ENCODE measurements around the gene FARS2. TPM values are rescaled to one million over a fixed set of nuclear protein-coding genes. Genes with fewer than 3 reads are reported as not detected.

Gene FARS2
- polyA plus RNA-seq, 1 of the 3 experiments (the other 2 are of a cell fraction) = 12.5 TPM

DNA sequence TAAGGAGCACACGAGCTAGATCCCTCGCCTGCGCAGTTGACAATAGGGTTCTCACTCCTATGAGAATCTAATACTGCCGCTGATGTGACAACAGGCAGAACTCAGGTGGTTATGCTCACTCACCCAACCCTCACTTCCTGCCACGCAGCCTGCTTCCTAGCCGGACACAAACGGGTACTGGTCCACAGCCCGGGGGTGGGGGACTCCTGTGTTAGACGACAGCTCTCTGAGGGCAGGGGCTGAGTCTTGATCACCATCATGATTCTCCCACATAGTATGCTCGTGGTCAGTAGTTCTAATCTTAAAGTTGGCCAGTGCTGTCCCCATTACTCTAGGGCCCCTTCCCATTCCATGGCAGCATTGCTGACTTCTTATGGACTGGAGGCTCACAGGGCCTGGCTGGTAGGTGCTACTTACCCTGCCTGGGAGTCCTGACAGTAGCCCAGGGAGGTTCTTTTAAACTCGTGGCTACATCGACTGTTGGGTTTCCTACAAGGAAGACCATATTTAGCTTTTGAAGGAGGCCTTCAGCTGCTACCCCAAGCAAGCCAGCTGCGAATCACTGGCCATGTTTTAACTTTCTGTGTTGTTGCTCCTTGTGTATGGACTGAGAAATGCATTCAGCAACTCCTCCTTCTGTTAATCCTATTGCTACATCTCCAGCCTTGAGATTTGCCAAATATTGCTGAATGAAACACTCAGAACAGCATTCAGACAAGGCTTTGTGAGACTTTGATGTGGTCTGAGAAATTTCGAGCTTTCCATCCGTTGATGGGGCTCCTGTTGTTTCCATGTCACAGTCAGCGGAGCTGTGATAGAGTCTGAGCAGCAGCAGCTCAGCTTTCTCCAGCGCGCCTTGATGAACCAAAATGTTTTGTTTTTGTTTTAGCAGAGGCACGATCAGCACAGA is 445.1 kb downstream of the FARS2 start:
- no peaks in the 10 kb centered on the region for H3K36me3 ChIP-seq (replicated peaks in 1 of 2; ENCODE audit: control insufficient read depth in 1 of 2, insufficient read depth in 2 of 2, low read length in 1 of 2)
- DNase-seq = no peak
- no peak overlapping the region for H3K27ac ChIP-seq (ENCODE audit: low read depth in 2 of 2, low read length in 1 of 2)
- H4K20me1 ChIP-seq (ENCODE audit: insufficient read depth) = no peaks in the 10 kb centered on the region
- no peaks in the 10 kb centered on the region for H3K27me3 ChIP-seq (ENCODE audit: insufficient read depth)
- no peaks in the 10 kb centered on the region for H3K9me2 ChIP-seq
- H3K4me3 ChIP-seq (ENCODE audit: low read depth in 2 of 2, low read length in 1 of 2) = no peak overlapping the region
- CTCF ChIA-PET = interaction anchor here (0.6 kb wide), 1 partner anchor 1035 kb away, joined by 4 read pairs; no protein-coding TSS in a partner anchor
- H3F3A ChIP-seq (replicated peaks; ENCODE audit: insufficient read depth) = no peaks in the 10 kb centered on the region
- no peak overlapping the region for H3K4me2 ChIP-seq
- POLR2A ChIA-PET = no interaction called here
- H3K79me2 ChIP-seq (ENCODE audit: insufficient read depth) = no peaks in the 10 kb centered on the region
- H3K9ac ChIP-seq = no peak overlapping the region
- no peaks in the 10 kb centered on the region; a peak in 1 of 4 replicates for H3K4me1 ChIP-seq (ENCODE audit: control insufficient read depth in 1 of 2, insufficient read depth in 2 of 2, low read depth in 1 of 2, low read length in 1 of 2)
- TF ChIP-seq, protein P1, sequence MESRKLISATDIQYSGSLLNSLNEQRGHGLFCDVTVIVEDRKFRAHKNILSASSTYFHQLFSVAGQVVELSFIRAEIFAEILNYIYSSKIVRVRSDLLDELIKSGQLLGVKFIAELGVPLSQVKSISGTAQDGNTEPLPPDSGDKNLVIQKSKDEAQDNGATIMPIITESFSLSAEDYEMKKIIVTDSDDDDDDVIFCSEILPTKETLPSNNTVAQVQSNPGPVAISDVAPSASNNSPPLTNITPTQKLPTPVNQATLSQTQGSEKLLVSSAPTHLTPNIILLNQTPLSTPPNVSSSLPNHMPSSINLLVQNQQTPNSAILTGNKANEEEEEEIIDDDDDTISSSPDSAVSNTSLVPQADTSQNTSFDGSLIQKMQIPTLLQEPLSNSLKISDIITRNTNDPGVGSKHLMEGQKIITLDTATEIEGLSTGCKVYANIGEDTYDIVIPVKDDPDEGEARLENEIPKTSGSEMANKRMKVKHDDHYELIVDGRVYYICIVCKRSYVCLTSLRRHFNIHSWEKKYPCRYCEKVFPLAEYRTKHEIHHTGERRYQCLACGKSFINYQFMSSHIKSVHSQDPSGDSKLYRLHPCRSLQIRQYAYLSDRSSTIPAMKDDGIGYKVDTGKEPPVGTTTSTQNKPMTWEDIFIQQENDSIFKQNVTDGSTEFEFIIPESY (IDR thresholded peaks at IDR 0.05; ENCODE audit: borderline replicate concordance, low read depth) = no peak
- TF ChIP-seq RCOR1 (IDR thresholded peaks at IDR 0.05; ENCODE audit: low read length) = no peak
- no peak for TF ChIP-seq POLR2AphosphoS5 (IDR thresholded peaks at IDR 0.05; ENCODE audit: low read depth, low read length)
- TF ChIP-seq, protein P2, sequence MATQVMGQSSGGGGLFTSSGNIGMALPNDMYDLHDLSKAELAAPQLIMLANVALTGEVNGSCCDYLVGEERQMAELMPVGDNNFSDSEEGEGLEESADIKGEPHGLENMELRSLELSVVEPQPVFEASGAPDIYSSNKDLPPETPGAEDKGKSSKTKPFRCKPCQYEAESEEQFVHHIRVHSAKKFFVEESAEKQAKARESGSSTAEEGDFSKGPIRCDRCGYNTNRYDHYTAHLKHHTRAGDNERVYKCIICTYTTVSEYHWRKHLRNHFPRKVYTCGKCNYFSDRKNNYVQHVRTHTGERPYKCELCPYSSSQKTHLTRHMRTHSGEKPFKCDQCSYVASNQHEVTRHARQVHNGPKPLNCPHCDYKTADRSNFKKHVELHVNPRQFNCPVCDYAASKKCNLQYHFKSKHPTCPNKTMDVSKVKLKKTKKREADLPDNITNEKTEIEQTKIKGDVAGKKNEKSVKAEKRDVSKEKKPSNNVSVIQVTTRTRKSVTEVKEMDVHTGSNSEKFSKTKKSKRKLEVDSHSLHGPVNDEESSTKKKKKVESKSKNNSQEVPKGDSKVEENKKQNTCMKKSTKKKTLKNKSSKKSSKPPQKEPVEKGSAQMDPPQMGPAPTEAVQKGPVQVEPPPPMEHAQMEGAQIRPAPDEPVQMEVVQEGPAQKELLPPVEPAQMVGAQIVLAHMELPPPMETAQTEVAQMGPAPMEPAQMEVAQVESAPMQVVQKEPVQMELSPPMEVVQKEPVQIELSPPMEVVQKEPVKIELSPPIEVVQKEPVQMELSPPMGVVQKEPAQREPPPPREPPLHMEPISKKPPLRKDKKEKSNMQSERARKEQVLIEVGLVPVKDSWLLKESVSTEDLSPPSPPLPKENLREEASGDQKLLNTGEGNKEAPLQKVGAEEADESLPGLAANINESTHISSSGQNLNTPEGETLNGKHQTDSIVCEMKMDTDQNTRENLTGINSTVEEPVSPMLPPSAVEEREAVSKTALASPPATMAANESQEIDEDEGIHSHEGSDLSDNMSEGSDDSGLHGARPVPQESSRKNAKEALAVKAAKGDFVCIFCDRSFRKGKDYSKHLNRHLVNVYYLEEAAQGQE (IDR thresholded peaks at IDR 0.05; ENCODE audit: low read depth, low read length) = no peak
- TF ChIP-seq RXRA (IDR thresholded peaks at IDR 0.05; ENCODE audit: borderline replicate concordance, low read depth) = no peak
- no peak for TF ChIP-seq TEAD4 (IDR thresholded peaks at IDR 0.05; ENCODE audit: borderline replicate concordance, insufficient read depth)
- no peak for TF ChIP-seq TAF1 (IDR thresholded peaks at IDR 0.05; ENCODE audit: borderline replicate concordance, low read depth, low read length)
- TF ChIP-seq, protein P3, sequence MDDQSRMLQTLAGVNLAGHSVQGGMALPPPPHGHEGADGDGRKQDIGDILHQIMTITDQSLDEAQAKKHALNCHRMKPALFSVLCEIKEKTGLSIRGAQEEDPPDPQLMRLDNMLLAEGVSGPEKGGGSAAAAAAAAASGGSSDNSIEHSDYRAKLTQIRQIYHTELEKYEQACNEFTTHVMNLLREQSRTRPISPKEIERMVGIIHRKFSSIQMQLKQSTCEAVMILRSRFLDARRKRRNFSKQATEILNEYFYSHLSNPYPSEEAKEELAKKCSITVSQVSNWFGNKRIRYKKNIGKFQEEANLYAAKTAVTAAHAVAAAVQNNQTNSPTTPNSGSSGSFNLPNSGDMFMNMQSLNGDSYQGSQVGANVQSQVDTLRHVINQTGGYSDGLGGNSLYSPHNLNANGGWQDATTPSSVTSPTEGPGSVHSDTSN (IDR thresholded peaks at IDR 0.05) = no peak
- no peak for TF ChIP-seq FOSL2 (IDR thresholded peaks at IDR 0.05; ENCODE audit: borderline replicate concordance, low read depth)
- TF ChIP-seq, protein P4, sequence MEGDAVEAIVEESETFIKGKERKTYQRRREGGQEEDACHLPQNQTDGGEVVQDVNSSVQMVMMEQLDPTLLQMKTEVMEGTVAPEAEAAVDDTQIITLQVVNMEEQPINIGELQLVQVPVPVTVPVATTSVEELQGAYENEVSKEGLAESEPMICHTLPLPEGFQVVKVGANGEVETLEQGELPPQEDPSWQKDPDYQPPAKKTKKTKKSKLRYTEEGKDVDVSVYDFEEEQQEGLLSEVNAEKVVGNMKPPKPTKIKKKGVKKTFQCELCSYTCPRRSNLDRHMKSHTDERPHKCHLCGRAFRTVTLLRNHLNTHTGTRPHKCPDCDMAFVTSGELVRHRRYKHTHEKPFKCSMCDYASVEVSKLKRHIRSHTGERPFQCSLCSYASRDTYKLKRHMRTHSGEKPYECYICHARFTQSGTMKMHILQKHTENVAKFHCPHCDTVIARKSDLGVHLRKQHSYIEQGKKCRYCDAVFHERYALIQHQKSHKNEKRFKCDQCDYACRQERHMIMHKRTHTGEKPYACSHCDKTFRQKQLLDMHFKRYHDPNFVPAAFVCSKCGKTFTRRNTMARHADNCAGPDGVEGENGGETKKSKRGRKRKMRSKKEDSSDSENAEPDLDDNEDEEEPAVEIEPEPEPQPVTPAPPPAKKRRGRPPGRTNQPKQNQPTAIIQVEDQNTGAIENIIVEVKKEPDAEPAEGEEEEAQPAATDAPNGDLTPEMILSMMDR (IDR thresholded peaks at IDR 0.05) = no peak
- TF ChIP-seq ELF1 (IDR thresholded peaks at IDR 0.05) = no peak
- TF ChIP-seq SIN3A (IDR thresholded peaks at IDR 0.05; ENCODE audit: borderline replicate concordance, low read depth, low read length) = no peak
- TF ChIP-seq GATA2 (CRISPR knock-in tag; IDR thresholded peaks at IDR 0.05) = no peak
- no peak for TF ChIP-seq RFX5 (IDR thresholded peaks at IDR 0.05; ENCODE audit: low read length)
- TF ChIP-seq, protein P5, sequence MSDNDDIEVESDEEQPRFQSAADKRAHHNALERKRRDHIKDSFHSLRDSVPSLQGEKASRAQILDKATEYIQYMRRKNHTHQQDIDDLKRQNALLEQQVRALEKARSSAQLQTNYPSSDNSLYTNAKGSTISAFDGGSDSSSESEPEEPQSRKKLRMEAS (IDR thresholded peaks at IDR 0.05; ENCODE audit: low read depth) = no peak
- TF ChIP-seq FOXJ3 (CRISPR knock-in tag; IDR thresholded peaks at IDR 0.05) = no peak
- TF ChIP-seq NRF1 (IDR thresholded peaks at IDR 0.05; ENCODE audit: low read depth, low read length) = no peak
- TF ChIP-seq, protein P6, sequence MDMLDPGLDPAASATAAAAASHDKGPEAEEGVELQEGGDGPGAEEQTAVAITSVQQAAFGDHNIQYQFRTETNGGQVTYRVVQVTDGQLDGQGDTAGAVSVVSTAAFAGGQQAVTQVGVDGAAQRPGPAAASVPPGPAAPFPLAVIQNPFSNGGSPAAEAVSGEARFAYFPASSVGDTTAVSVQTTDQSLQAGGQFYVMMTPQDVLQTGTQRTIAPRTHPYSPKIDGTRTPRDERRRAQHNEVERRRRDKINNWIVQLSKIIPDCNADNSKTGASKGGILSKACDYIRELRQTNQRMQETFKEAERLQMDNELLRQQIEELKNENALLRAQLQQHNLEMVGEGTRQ (IDR thresholded peaks at IDR 0.05; ENCODE audit: borderline replicate concordance, low read depth, low read length) = no peak
- H2AFZ ChIP-seq (ENCODE audit: low read depth) = no peak overlapping the region
- 92% methylated on average over 17 of the region's 19 CpGs for WGBS (ENCODE audit: low lambda C conversion rate)
- H3K9me3 ChIP-seq = no peaks in the 10 kb centered on the region
